HFF-Myc (cell line): ENCODE data around the gene TAOK1.

Experiments
- DNase-seq: peaks from one replicate; pipeline ENCODE4 v3.0.0-alpha.2; 2011; ENCODE audit warnings: low read depth; ENCODE audit errors: extremely low read depth
- H3K4me3 ChIP-seq: replicated peaks from 2 replicates; pipeline ENCODE4 v1.5.1; 2011; ENCODE audit warnings: low read depth, mild to moderate bottlenecking, control low read depth, low read length
- CTCF ChIP-seq: IDR thresholded peaks from 2 replicates; pipeline ENCODE4 v1.5.1; 2012; ENCODE audit warnings: mild to moderate bottlenecking, low read depth, low read length, control low read depth; ENCODE audit errors: missing control alignments

Gene TAOK1

GRCh38 chr17:29591146-29591736, 201.1 kb downstream of the TAOK1 start:
- no peak for DNase-seq
- TF ChIP-seq CTCF = no peak
- H3K4me3 ChIP-seq = peak overlapping the region; percentile 43

GRCh38 chr17:29591737-29592608, 201.8 kb downstream of the TAOK1 start:
- peak; percentile 61 for DNase-seq
- peak overlapping the region; percentile 45 for H3K4me3 ChIP-seq
- peak; percentile 98 for TF ChIP-seq CTCF

- peak within 1 kb of the TSS; percentile 59 for H3K4me3 ChIP-seq
- TF ChIP-seq CTCF = no peak
- no peak for DNase-seq
These were observed 202.8 kb downstream of the TAOK1 start, which contains the start of gene ANKRD13B for GRCh38 chr17:29592850-29593551. ANKRD13B (plus strand) TSS chr17:29593132; CDS start chr17:29593622, 490 bp downstream.

GRCh38 chr17:29593591-29594518, 203.7 kb downstream of the TAOK1 start:
- peak; percentile 20 for TF ChIP-seq CTCF
- no peak for DNase-seq
- H3K4me3 ChIP-seq = peak overlapping the region; percentile 59

- H3K4me3 ChIP-seq = peak overlapping the region; percentile 59
- no peak for TF ChIP-seq CTCF
- DNase-seq = no peak
These were observed 204.4 kb downstream of the TAOK1 start for GRCh38 chr17:29594519-29595090.
